ENCODE measurements around the gene SDR42E2. TPM values are rescaled to one million over a fixed set of nuclear protein-coding genes. Genes with fewer than 3 reads are reported as not detected.

Gene SDR42E2
- total RNA-seq, 1 donor from 2014 or later = not detected

DNA sequence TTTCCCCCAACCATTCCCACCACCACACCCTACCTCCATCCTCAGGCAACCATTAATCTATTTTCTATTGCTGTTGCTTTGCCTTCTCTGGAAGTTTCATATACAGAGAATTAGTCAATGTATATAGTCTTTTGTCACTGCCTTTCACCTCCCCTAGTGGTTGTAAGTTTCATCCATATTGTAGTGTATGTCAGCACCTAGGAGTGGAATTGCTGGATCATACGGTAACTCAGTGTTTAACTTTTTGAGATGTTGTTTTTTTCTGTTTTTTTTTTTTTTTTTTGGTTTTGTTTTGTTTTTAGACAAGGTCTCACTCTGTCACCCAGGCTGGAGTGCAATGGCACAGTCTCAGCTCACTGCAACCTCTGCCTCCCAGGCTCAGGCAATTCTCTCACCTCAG lies 60.7 kb downstream of the SDR42E2 start:
- Mint-ChIP-seq H3K27me3 (ENCODE audit: unreplicated experiment) (no peaks in the 10 kb centered on the region), H3K9me3 (ENCODE audit: unreplicated experiment) (no peaks in the 10 kb centered on the region), H3K36me3 (ENCODE audit: unreplicated experiment) (no peaks in the 10 kb centered on the region), H3K4me1 (ENCODE audit: low read depth, unreplicated experiment) (no peaks in the 10 kb centered on the region), H3K27ac (ENCODE audit: unreplicated experiment) (no peak overlapping the region), H3K4me3 (ENCODE audit: unreplicated experiment) (no peak overlapping the region)
- no peak for DNase-seq
- TF ChIP-seq, protein P1, sequence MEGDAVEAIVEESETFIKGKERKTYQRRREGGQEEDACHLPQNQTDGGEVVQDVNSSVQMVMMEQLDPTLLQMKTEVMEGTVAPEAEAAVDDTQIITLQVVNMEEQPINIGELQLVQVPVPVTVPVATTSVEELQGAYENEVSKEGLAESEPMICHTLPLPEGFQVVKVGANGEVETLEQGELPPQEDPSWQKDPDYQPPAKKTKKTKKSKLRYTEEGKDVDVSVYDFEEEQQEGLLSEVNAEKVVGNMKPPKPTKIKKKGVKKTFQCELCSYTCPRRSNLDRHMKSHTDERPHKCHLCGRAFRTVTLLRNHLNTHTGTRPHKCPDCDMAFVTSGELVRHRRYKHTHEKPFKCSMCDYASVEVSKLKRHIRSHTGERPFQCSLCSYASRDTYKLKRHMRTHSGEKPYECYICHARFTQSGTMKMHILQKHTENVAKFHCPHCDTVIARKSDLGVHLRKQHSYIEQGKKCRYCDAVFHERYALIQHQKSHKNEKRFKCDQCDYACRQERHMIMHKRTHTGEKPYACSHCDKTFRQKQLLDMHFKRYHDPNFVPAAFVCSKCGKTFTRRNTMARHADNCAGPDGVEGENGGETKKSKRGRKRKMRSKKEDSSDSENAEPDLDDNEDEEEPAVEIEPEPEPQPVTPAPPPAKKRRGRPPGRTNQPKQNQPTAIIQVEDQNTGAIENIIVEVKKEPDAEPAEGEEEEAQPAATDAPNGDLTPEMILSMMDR (IDR thresholded peaks at IDR 0.05; ENCODE audit: partially characterized antibody, unreplicated experiment) = no peak

DNA sequence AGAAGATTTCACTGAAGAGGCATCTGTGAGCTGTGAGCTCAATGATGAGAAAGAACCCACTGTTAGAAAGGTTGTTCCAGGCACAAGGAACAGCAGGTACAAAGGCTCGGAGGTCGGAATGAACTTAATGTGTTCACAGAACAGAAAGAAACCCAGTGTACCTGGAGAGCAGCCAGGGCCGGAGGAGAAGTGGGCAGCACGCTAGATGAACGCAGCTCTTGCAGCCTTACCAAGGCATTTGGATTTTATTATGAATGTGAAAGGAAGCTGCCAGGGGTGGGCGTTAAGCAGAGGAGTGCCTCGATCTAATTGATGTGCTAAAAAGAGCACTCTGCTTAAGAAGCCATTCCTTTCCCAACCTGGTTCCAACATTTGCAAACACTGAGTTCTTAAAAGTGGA lies 62.8 kb downstream of the SDR42E2 start:
- Mint-ChIP-seq H3K27me3 (ENCODE audit: unreplicated experiment) (no peaks in the 10 kb centered on the region), H3K4me3 (ENCODE audit: unreplicated experiment) (no peak overlapping the region), H3K9me3 (ENCODE audit: unreplicated experiment) (no peaks in the 10 kb centered on the region), H3K36me3 (ENCODE audit: unreplicated experiment) (no peaks in the 10 kb centered on the region), H3K4me1 (ENCODE audit: low read depth, unreplicated experiment) (no peaks in the 10 kb centered on the region), H3K27ac (ENCODE audit: unreplicated experiment) (no peak overlapping the region)
- TF ChIP-seq, protein P1 (IDR thresholded peaks at IDR 0.05; ENCODE audit: partially characterized antibody, unreplicated experiment) = no peak
- no peak for DNase-seq

DNA sequence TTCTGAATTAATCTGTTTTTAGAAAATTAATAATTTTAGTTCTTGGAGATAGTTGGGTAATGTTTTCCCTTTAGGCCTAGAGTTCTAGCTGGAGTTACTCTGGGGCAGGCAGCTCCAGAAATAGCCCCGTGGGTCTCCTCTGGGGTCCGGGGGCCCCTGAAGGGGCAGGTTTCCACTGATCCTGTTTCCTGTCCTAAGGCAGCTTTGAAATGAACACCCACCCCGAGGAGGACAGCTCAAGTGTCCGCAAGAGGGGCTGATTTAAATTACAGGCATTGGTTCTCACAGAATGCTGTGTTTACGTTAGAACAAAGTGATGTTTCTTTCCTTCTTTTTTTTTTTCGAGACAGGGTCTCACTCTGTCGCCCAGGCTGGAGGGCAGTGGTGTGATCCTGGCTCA lies 67.6 kb downstream of the SDR42E2 start:
- H3K27me3 Mint-ChIP-seq (ENCODE audit: unreplicated experiment) = no peaks in the 10 kb centered on the region
- no peaks in the 10 kb centered on the region for H3K4me1 Mint-ChIP-seq (ENCODE audit: low read depth, unreplicated experiment)
- H3K27ac Mint-ChIP-seq (ENCODE audit: unreplicated experiment) = no peak overlapping the region
- TF ChIP-seq, protein P1 (IDR thresholded peaks at IDR 0.05; ENCODE audit: partially characterized antibody, unreplicated experiment) = no peak
- H3K9me3 Mint-ChIP-seq (ENCODE audit: unreplicated experiment) = peaks cover 3% of the 10 kb centered on the region
- no peak overlapping the region for H3K4me3 Mint-ChIP-seq (ENCODE audit: unreplicated experiment)
- DNase-seq = no peak
- H3K36me3 Mint-ChIP-seq (ENCODE audit: unreplicated experiment) = no peaks in the 10 kb centered on the region

DNA sequence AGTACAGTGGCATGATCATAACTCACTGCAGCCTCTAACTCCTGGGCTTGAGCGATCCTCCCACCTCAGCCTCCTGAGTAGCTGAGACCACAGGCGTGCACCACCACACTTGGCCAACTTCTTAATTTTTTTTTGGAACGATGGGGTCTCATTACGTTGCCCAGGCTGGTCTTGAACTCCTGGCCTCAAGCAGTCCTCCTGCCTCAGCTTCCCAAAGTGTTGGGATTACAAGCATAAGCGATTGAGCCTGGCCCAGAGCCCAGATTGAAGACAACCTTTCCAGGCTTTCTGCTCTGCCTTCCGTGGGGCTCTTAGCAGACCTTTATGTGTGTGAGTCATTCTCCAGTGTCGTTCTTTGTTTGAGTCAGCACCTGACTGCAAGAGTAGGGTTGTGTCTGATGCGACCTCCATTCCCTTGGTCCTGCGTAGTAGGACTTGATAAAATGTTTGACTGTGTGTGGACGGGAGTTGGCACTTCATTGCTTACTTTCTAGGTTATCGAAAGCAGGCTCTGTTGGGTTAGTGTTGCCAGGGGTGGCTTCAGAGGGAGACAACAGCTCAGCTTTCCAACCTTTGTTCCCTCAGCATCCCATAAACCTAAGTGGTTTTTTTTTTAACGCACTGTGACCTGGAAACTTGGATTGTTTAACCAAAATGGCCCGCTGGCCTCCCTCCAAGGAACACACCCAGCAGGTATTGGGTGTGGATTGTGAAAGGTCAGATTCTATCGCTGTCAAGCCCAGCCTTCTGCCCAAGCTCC lies 70.2 kb downstream of the SDR42E2 start:
- H3K4me3 Mint-ChIP-seq (ENCODE audit: unreplicated experiment) = no peak overlapping the region
- H3K4me1 Mint-ChIP-seq (ENCODE audit: low read depth, unreplicated experiment) = no peaks in the 10 kb centered on the region
- H3K27ac Mint-ChIP-seq (ENCODE audit: unreplicated experiment) = no peak overlapping the region
- H3K9me3 Mint-ChIP-seq (ENCODE audit: unreplicated experiment) = peaks cover 3% of the 10 kb centered on the region
- TF ChIP-seq, protein P1 (IDR thresholded peaks at IDR 0.05; ENCODE audit: partially characterized antibody, unreplicated experiment) = no peak
- no peaks in the 10 kb centered on the region for H3K27me3 Mint-ChIP-seq (ENCODE audit: unreplicated experiment)
- no peak for DNase-seq
- no peaks in the 10 kb centered on the region for H3K36me3 Mint-ChIP-seq (ENCODE audit: unreplicated experiment)

DNA sequence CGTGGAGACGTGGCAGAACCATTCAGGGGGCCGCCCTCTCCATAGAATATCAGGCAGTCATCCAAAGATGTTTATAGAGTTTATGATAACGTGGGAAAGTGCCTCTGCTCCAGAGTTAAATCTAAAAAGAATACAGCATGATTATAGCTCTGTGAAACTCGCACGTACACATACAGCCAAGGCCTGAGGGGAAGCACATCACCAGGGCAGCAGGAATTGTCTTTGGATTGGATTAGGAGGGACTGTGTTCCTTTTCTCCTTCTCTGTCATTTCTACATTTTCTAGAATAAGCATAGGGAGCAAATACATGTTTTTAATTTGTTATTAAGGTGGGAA lies 70.7 kb downstream of the SDR42E2 start:
- DNase-seq = no peak
- Mint-ChIP-seq H3K4me1 (ENCODE audit: low read depth, unreplicated experiment) (no peaks in the 10 kb centered on the region), H3K36me3 (ENCODE audit: unreplicated experiment) (no peaks in the 10 kb centered on the region), H3K9me3 (ENCODE audit: unreplicated experiment) (peaks cover 3% of the 10 kb centered on the region), H3K27me3 (ENCODE audit: unreplicated experiment) (no peaks in the 10 kb centered on the region), H3K4me3 (ENCODE audit: unreplicated experiment) (no peak overlapping the region), H3K27ac (ENCODE audit: unreplicated experiment) (no peak overlapping the region)
- TF ChIP-seq, protein P1 (IDR thresholded peaks at IDR 0.05; ENCODE audit: partially characterized antibody, unreplicated experiment) = no peak
